A673 (cell line): ENCODE results near the gene METTL21A. TPM values are rescaled to one million over a fixed set of nuclear protein-coding genes. Genes with fewer than 3 reads are reported as not detected.
A peak's percentile ranks its signal among the peaks of the same experiment; 100 is the strongest.

ENCODE experiments used
- BruUV-seq: library from RNA; stranded (reverse); fragments of 400-500 nt; replicated peaks from 2 replicates; lab custom pipeline; 2021; lab: Mats Ljungman, UMichigan
- CTCF ChIA-PET: fragments of 300-600 bp; sonication (Branson Sonifier 250); formaldehyde crosslinking; loops from one replicate; lab custom pipeline; 2022; ENCODE audit warnings: antibody characterized with exemption; lab: Charles Lee
- POLR2A ChIA-PET: fragments of 300-600 bp; sonication (Branson Sonifier 250); formaldehyde crosslinking; loops from one replicate; lab custom pipeline; 2022; ENCODE audit warnings: antibody characterized with exemption; ENCODE audit not compliant: low non-redundant PET; lab: Charles Lee
- DNase-seq: peaks from one replicate; pipeline ENCODE4 v3.0.0-alpha.2; 2015; ENCODE audit warnings: low spot score
- H3K27ac ChIP-seq: fragments of 200-600 bp; sonication (generic); 2 replicates; pipeline ENCODE4 v1.5.1; 2016; ENCODE audit warnings: mixed run types, low read depth, mild to moderate bottlenecking, mixed read lengths, antibody characterized with exemption, low read length; ENCODE audit not compliant: poor library complexity, severe bottlenecking
- H3K27me3 ChIP-seq: fragments of 200-600 bp; sonication (generic); replicated peaks from 2 replicates; pipeline ENCODE4 v1.6.1; 2017; ENCODE audit warnings: mixed run types, low read depth, mild to moderate bottlenecking, mixed read lengths, antibody characterized with exemption, low read length; ENCODE audit not compliant: insufficient read depth, poor library complexity
- H3K36me3 ChIP-seq: fragments of 200-600 bp; sonication (generic); 2 replicates; pipeline ENCODE4 v1.6.1; 2016; ENCODE audit warnings: mixed run types, mild to moderate bottlenecking, mixed read lengths, antibody characterized with exemption, low read length; ENCODE audit not compliant: insufficient read depth, poor library complexity, severe bottlenecking
- H3K4me1 ChIP-seq: fragments of 200-600 bp; sonication (generic); 2 replicates; pipeline ENCODE4 v1.6.1; 2017; ENCODE audit warnings: mixed run types, mild to moderate bottlenecking, mixed read lengths, antibody characterized with exemption, low read length; ENCODE audit not compliant: insufficient read depth, poor library complexity, severe bottlenecking
- H3K4me3 ChIP-seq: fragments of 200-600 bp; sonication (generic); 2 replicates; pipeline ENCODE4 v1.5.1; 2016; ENCODE audit warnings: low read depth, mixed run types, mild to moderate bottlenecking, mixed read lengths, low read length; ENCODE audit not compliant: poor library complexity, severe bottlenecking
- H3K9me3 ChIP-seq: fragments of 200-600 bp; sonication (generic); 2 replicates; pipeline ENCODE4 v1.6.1; 2016; ENCODE audit warnings: mixed run types, low read depth, mild to moderate bottlenecking, mixed read lengths, antibody characterized with exemption, low read length; ENCODE audit not compliant: poor library complexity, severe bottlenecking
- EZH2 ChIP-seq: fragments of 200-600 bp; sonication (generic); IDR thresholded peaks from 2 replicates; pipeline ENCODE4 v1.6.1; 2017; ENCODE audit warnings: borderline replicate concordance, low read depth, mild to moderate bottlenecking, mixed read lengths, antibody characterized with exemption, low read length; ENCODE audit not compliant: poor library complexity, severe bottlenecking
- intact Hi-C: fragments of 100-400 bp; cut with micrococcal nuclease; formaldehyde crosslinking; loops from one replicate; pipeline ENCODE4 v1.10.0; 2022; ENCODE audit not compliant: unreplicated experiment
- total RNA-seq: library from RNA; stranded (reverse); gene quantifications from 2 replicates; pipeline ENCODE4 v1.2.3, GENCODE V29; 2021
- TF ChIP-seq, protein P1 (sequence below): fragments of 300-800, 200-600 bp; sonication (generic); conservative IDR thresholded peaks from 2 replicates; pipeline ENCODE4 v1.5.1; 2017; ENCODE audit warnings: low read depth, mild to moderate bottlenecking, antibody characterized with exemption, low read length, moderate library complexity, mixed read lengths

The METTL21A gene
- total RNA-seq, 1 experiment from 2014 or later, result 40.4 TPM

DNA sequence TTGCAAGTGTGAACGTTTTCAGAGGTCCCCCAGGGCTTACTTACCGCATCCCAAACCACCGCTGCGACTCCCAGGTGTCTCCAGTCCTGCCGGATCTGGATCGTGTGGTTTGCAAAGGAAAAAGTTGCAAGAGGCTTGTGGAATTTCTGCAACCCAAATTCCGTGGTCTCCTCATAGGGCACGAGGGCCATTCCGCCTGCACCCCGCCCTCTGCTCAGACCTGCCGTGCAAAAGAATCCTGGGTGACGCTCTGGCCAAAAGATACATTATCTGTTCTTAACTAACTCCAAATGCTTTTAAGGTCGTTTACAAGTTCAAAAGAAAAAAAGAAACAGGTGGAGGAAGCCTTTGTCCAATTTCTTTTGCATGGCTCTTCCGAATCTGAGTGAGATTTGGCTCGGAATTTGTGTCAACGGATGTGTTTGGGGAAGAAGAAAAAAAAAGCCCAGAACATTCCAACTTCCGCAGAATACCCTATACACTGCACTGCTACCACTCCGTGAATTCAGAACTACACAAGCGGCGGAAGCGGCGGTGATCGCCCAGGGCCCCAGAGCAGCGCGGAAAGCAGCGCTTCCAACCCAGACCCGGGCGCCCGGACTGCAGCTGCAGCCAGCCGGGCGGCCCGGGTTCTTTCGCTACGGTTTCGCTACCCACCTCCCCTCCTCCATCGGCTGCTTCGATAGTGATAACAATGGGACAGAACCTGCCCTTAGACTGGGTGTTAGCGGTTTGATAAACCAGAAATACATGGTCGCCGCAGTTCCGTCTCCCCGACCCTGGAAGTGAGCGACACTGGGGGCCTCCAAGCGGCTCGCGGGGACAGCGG lies 795 bp downstream of the METTL21A start:
- DNase-seq, result peak; percentile 81
- no peak for TF ChIP-seq EZH2
- TF ChIP-seq, protein P1, sequence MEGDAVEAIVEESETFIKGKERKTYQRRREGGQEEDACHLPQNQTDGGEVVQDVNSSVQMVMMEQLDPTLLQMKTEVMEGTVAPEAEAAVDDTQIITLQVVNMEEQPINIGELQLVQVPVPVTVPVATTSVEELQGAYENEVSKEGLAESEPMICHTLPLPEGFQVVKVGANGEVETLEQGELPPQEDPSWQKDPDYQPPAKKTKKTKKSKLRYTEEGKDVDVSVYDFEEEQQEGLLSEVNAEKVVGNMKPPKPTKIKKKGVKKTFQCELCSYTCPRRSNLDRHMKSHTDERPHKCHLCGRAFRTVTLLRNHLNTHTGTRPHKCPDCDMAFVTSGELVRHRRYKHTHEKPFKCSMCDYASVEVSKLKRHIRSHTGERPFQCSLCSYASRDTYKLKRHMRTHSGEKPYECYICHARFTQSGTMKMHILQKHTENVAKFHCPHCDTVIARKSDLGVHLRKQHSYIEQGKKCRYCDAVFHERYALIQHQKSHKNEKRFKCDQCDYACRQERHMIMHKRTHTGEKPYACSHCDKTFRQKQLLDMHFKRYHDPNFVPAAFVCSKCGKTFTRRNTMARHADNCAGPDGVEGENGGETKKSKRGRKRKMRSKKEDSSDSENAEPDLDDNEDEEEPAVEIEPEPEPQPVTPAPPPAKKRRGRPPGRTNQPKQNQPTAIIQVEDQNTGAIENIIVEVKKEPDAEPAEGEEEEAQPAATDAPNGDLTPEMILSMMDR, result no peak
- Histone ChIP-seq H3K36me3 (peaks cover 4% of the 10 kb centered on the region), H3K4me3 (peak overlapping the region; percentile 78), H3K27me3 (no peaks in the 10 kb centered on the region), H3K4me1 (peaks cover 8% of the 10 kb centered on the region), H3K9me3 (no peaks in the 10 kb centered on the region), H3K27ac (peak overlapping the region; percentile 94)
- POLR2A ChIA-PET, result interaction anchor here (0.6 to 1.2 kb wide), 2 partner anchors 87 to 93 kb away, joined by 3 to 4 read pairs; partner anchors contain the start of gene CCNYL1
- BruUV-seq, result TSS peak; percentile 58
- intact Hi-C loops, result loop anchor here (5.0 to 10.0 kb wide), 8 partner anchors 88 to 820 kb away; partner anchors contain the start of genes CCNYL1, FZD5, PIKFYVE and PLEKHM3
- CTCF ChIA-PET, result interaction anchor here (0.6 kb wide), 1 partner anchor 841 kb away, joined by 4 read pairs; no protein-coding TSS in a partner anchor

DNA sequence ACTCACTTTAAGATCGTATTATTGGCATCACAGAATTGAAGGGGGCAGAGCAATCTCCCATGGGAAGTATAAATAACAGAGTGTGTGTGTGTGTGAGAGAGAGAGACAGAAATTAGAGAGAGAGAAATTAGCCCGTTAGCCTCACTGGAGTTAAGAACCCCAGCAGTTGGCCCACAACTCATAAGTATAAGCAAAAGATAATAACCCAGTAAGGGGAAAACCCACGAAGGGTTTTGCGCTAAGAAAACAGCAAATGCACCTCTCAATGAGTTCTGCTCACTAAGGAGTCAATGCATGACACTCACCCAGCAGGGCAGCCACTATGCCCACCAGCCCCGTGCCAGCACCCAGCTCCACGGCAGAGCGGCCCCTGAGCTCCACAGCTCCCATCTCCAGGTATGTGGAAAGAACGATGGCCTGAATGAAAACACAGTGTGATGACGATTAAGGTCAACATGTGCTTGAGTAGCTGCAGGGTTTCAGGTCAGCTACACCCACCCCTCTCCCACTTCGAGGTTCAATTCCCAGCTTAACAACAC lies 3.6 kb downstream of the METTL21A start:
- ChIA-PET POLR2A (no interaction called here), CTCF (interaction anchor here (0.6 kb wide), 3 partner anchors 37 to 116 kb away, joined by 3 to 8 read pairs (median 3); no protein-coding TSS in a partner anchor)
- TF ChIP-seq, protein P1, result no peak
- no peak for TF ChIP-seq EZH2
- H3K27ac ChIP-seq, result no peak overlapping the region
- intact Hi-C loops, result loop anchor here (10.0 kb wide), 4 partner anchors 353 to 817 kb away; partner anchors contain the start of gene PIKFYVE
- DNase-seq, result no peak
- H3K4me1 ChIP-seq, result peaks cover 8% of the 10 kb centered on the region
- no TSS peak for BruUV-seq
- H3K4me3 ChIP-seq, result no peak overlapping the region
- H3K9me3 ChIP-seq, result no peaks in the 10 kb centered on the region
- peaks cover 10% of the 10 kb centered on the region for H3K36me3 ChIP-seq
- H3K27me3 ChIP-seq, result no peaks in the 10 kb centered on the region

DNA sequence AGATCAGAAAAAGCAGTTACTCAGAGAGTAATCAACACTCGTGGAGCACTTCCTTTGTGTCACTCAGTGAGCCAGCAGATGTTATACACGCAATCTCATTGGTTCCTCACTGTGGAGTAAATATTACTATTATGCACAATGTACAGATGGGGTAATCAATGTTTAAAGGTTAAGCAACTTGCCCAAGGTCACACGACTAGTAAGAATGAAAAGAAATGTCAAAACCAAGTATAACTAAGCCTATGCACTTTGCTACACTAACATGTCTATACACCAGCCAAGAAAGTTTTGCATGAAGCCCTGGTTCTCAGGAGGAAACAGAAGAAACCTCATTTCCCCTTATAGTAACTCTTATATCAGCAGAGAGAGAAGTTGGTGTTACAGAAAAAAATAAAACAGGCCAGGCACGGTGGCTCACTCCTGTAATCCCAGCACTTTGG lies 5.4 kb downstream of the METTL21A start:
- POLR2A ChIA-PET, result no interaction called here
- TF ChIP-seq, protein P1, result no peak
- TF ChIP-seq EZH2, result no peak
- Histone ChIP-seq H3K9me3 (no peaks in the 10 kb centered on the region), H3K4me1 (peaks cover 8% of the 10 kb centered on the region), H3K4me3 (no peak overlapping the region), H3K27me3 (no peaks in the 10 kb centered on the region), H3K27ac (no peak overlapping the region), H3K36me3 (peaks cover 15% of the 10 kb centered on the region)
- BruUV-seq, result no TSS peak
- no peak for DNase-seq
- CTCF ChIA-PET, result no interaction called here
- intact Hi-C loops, result loop anchor here (10.0 kb wide), 4 partner anchors 355 to 815 kb away; partner anchors contain the start of gene PIKFYVE
